ENCODE data around the gene SULT1A2. TPM values are rescaled to one million over a fixed set of nuclear protein-coding genes. Genes with fewer than 3 reads are reported as not detected.

SULT1A2 gene
- total and polyA plus RNA-seq, 2 of the 13 experiments (the other 11 are each of a cell fraction or from before 2014, with no cell fraction given): 33.0 to 34.2 TPM

DNA sequence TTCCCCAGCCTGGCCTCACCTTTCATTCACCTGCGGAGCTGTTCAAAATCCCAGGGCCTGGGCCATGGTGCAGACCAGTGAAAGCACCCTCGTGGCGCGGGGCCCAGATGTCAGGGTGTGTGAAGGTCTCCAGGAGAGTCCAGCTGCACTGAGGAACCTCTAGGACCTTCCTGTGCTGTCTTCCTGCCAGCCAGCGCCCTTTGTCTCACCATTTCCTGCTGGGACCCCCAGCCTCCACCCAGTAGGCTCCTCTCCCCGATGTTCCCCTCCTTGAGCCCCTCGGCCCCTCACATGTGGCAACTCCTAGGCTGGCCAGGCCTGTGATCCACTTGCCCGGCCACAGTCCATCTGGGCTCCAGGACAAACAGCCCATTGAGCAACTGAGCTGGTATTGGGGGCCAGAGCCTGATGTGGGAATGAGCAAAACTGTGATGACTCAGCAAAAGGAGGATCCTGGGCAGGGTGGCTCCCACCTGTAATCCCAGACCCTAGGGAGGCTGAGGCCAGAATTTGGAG lies 677 bp downstream of the SULT1A2 start (continued):
- TF ChIP-seq ZNF512 (CRISPR knock-in tag; IDR thresholded peaks at IDR 0.05) (no peak), ZMYM2 (CRISPR knock-in tag; IDR thresholded peaks at IDR 0.05) (no peak), HHEX (CRISPR knock-in tag; IDR thresholded peaks at IDR 0.05) (no peak), ZNF556 (CRISPR knock-in tag; IDR thresholded peaks at IDR 0.05; ENCODE audit: borderline replicate concordance) (no peak), SAP130 (CRISPR knock-in tag; IDR thresholded peaks at IDR 0.05; ENCODE audit: low read depth) (no peak), AHR (CRISPR knock-in tag; IDR thresholded peaks at IDR 0.05) (no peak), NBN (conservative IDR thresholded peaks at IDR 0.05) (no peak), NKX3-1 (CRISPR knock-in tag; IDR thresholded peaks at IDR 0.05) (no peak), MBNL3 (CRISPR knock-in tag; conservative IDR thresholded peaks at IDR 0.05) (no peak), CENPT (CRISPR knock-in tag; IDR thresholded peaks at IDR 0.05; ENCODE audit: low read depth) (0 out of 2 replicates have a peak, but pooled peaks have one; percentile 20), RBFOX2 (IDR thresholded peaks at IDR 0.05; ENCODE audit: low read depth, low read length) (no peak), RFXANK (CRISPR knock-in tag; IDR thresholded peaks at IDR 0.05) (no peak), ZMYM3 (CRISPR knock-in tag; IDR thresholded peaks at IDR 0.05) (0 out of 2 replicates have a peak, but pooled peaks have one; percentile 10), HNF4A (CRISPR knock-in tag; IDR thresholded peaks at IDR 0.05) (peak; percentile 48; the same call in 1 of the 2 replicates), ZNF879 (CRISPR knock-in tag; IDR thresholded peaks at IDR 0.05) (no peak), PATZ1 (CRISPR knock-in tag; IDR thresholded peaks at IDR 0.05) (peak; percentile 81), KAT8 (CRISPR knock-in tag; IDR thresholded peaks at IDR 0.05) (no peak), AKAP8 (CRISPR knock-in tag; IDR thresholded peaks at IDR 0.05) (no peak), ZNF589 (CRISPR knock-in tag; conservative IDR thresholded peaks at IDR 0.05) (no peak), DZIP1 (CRISPR knock-in tag; IDR thresholded peaks at IDR 0.05) (no peak)
- TF ChIP-seq, protein P1, sequence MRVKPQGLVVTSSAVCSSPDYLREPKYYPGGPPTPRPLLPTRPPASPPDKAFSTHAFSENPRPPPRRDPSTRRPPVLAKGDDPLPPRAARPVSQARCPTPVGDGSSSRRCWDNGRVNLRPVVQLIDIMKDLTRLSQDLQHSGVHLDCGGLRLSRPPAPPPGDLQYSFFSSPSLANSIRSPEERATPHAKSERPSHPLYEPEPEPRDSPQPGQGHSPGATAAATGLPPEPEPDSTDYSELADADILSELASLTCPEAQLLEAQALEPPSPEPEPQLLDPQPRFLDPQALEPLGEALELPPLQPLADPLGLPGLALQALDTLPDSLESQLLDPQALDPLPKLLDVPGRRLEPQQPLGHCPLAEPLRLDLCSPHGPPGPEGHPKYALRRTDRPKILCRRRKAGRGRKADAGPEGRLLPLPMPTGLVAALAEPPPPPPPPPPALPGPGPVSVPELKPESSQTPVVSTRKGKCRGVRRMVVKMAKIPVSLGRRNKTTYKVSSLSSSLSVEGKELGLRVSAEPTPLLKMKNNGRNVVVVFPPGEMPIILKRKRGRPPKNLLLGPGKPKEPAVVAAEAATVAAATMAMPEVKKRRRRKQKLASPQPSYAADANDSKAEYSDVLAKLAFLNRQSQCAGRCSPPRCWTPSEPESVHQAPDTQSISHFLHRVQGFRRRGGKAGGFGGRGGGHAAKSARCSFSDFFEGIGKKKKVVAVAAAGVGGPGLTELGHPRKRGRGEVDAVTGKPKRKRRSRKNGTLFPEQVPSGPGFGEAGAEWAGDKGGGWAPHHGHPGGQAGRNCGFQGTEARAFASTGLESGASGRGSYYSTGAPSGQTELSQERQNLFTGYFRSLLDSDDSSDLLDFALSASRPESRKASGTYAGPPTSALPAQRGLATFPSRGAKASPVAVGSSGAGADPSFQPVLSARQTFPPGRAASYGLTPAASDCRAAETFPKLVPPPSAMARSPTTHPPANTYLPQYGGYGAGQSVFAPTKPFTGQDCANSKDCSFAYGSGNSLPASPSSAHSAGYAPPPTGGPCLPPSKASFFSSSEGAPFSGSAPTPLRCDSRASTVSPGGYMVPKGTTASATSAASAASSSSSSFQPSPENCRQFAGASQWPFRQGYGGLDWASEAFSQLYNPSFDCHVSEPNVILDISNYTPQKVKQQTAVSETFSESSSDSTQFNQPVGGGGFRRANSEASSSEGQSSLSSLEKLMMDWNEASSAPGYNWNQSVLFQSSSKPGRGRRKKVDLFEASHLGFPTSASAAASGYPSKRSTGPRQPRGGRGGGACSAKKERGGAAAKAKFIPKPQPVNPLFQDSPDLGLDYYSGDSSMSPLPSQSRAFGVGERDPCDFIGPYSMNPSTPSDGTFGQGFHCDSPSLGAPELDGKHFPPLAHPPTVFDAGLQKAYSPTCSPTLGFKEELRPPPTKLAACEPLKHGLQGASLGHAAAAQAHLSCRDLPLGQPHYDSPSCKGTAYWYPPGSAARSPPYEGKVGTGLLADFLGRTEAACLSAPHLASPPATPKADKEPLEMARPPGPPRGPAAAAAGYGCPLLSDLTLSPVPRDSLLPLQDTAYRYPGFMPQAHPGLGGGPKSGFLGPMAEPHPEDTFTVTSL (CRISPR knock-in tag; IDR thresholded peaks at IDR 0.05; ENCODE audit: borderline replicate concordance): no peak
